T-cell (primary cell): Measurements from ENCODE around the gene METTL26. TPM values are rescaled to one million over a fixed set of nuclear protein-coding genes. Genes with fewer than 3 reads are reported as not detected.

ENCODE experiments used
- ATAC-seq, 4 experiments: fragments of 200-7000 bp in 3 of 4; fragments of 150-1000 bp in 1 of 4; cut with Tn5 transposase; replicated peaks in 1 of 4; 1 replicate in 3 of 4; 2 replicates in 1 of 4; pipeline ENCODE4 v1.10.0; 2021; ENCODE audit warnings: moderate library complexity in 3 of 4, mild to moderate bottlenecking in 2 of 4, moderate number of reproducible peaks in 1 of 4
- CTCF ChIA-PET, 2 donors: fragments of 300-600 bp; sonication (Branson Sonifier 250); formaldehyde crosslinking; loops; one replicate each; lab custom pipeline; 2022; ENCODE audit warnings: antibody characterized with exemption in 2 of 2; lab: Charles Lee
- POLR2A ChIA-PET, 2 donors: fragments of 300-600 bp; sonication (Branson Sonifier 250); formaldehyde crosslinking; loops; one replicate each; lab custom pipeline; 2022; ENCODE audit warnings: antibody characterized with exemption in 2 of 2; lab: Charles Lee
- DNase-seq, 35 experiments: peaks; one replicate each; pipeline versions ENCODE4 v3.0.0 to v3.0.0-alpha.2; 2013 to 2023
- H3K27ac ChIP-seq: one replicate; pipeline ENCODE4 v1.5.1; 2013; ENCODE audit warnings: low read length
- H3K27me3 ChIP-seq, 2 experiments: replicated peaks in 1 of 2; 1 replicate in 1 of 2; 2 replicates in 1 of 2; pipeline versions ENCODE4 v1.6.1 to v1.7.0; 2013; ENCODE audit warnings: low read length in 1 of 2, mixed read lengths in 1 of 2; ENCODE audit not compliant: control insufficient read depth in 2 of 2, insufficient read depth in 2 of 2; ENCODE audit errors: extremely low read depth in 1 of 2
- H3K36me3 ChIP-seq, 2 donors: 1 replicate in 1 of 2; 2 replicates in 1 of 2; pipeline versions ENCODE4 v1.6.1 to v1.7.0; 2013; ENCODE audit warnings: low read length in 1 of 2; ENCODE audit not compliant: control insufficient read depth in 2 of 2, insufficient read depth in 1 of 2; ENCODE audit errors: extremely low read depth in 1 of 2
- H3K4me1 ChIP-seq, 2 experiments: 1 replicate in 1 of 2; 2 replicates in 1 of 2; pipeline versions ENCODE4 v1.6.1 to v1.7.0; 2013; ENCODE audit warnings: low read length in 2 of 2, mixed read lengths in 1 of 2; ENCODE audit not compliant: insufficient read depth in 2 of 2, control insufficient read depth in 1 of 2; ENCODE audit errors: extremely low read depth in 1 of 2
- H3K4me3 ChIP-seq, 2 donors: 1 replicate in 1 of 2; 2 replicates in 1 of 2; pipeline versions ENCODE4 v1.5.1 to v1.7.0; 2013; ENCODE audit warnings: mild to moderate bottlenecking in 2 of 2, low read length in 1 of 2, moderate library complexity in 1 of 2; ENCODE audit not compliant: control insufficient read depth in 1 of 2; ENCODE audit errors: extremely low read depth in 1 of 2
- H3K9me3 ChIP-seq: 2 replicates; pipeline ENCODE4 v1.7.0; 2013
- H3K27ac Mint-ChIP-seq, 2 donors: one replicate each; pipeline ENCODE4 v1.8.0; 2020 to 2021; ENCODE audit warnings: mild to moderate bottlenecking in 2 of 2, mixed read lengths in 2 of 2
- H3K27me3 Mint-ChIP-seq, 2 donors: one replicate each; pipeline ENCODE4 v1.8.0; 2021 to 2022; ENCODE audit warnings: mixed read lengths in 2 of 2
- H3K36me3 Mint-ChIP-seq: one replicate; pipeline ENCODE4 v1.8.0; 2021; ENCODE audit warnings: mixed read lengths
- H3K4me1 Mint-ChIP-seq, 3 donors: one replicate each; pipeline ENCODE4 v1.8.0; 2020 to 2022; ENCODE audit warnings: mixed read lengths in 3 of 3, mild to moderate bottlenecking in 1 of 3
- H3K4me3 Mint-ChIP-seq, 3 donors: one replicate each; pipeline ENCODE4 v1.8.0; 2020 to 2022; ENCODE audit warnings: mild to moderate bottlenecking in 3 of 3, mixed read lengths in 3 of 3, moderate library complexity in 3 of 3
- H3K9me3 Mint-ChIP-seq, 3 donors: one replicate each; pipeline ENCODE4 v1.8.0; 2020 to 2022; ENCODE audit warnings: mixed read lengths in 3 of 3
- WGBS: methylation state at CpG from one replicate; pipeline ENCODE4 v1.1.5; 2013; ENCODE audit warnings: missing lambda C conversion rate; ENCODE audit not compliant: insufficient coverage; 5-methylcytosine and 5-hydroxymethylcytosine counted together
- total RNA-seq, 35 experiments: library from RNA in 6 of 35; stranded (reverse) in 6 of 35; fragments of 120-200 nt in 1 of 35; gene quantifications; one replicate each; pipeline versions ENCODE4 v1.2.1 to v1.2.4 and lab custom pipeline; 2013 to 2026

Gene METTL26
- total RNA-seq, 5 donors from 2014 or later (not counting 1 experiment from before 2014, with no cell fraction given): 42.1 to 94.0 (median 87.2) TPM

- H3K9me3 ChIP-seq: no peaks in the 10 kb centered on the region
- no peaks in the 10 kb centered on the region for H3K27me3 ChIP-seq
- DNase-seq: no peak
- Mint-ChIP-seq H3K27ac (no peak overlapping the region), H3K9me3 (no peaks in the 10 kb centered on the region), H3K4me1 (no peaks in the 10 kb centered on the region), H3K27me3 (no peaks in the 10 kb centered on the region), H3K36me3 (no peaks in the 10 kb centered on the region), H3K4me3 (no peak overlapping the region)
- WGBS: 94% methylated on average over 15 of the region's 17 CpGs
- POLR2A ChIA-PET: no interaction called here
- CTCF ChIA-PET: no interaction called here
- no peak for ATAC-seq
- peaks cover 12 to 22% of the 10 kb centered on the region in 2 donors for H3K36me3 ChIP-seq
- no peaks in the 10 kb centered on the region for H3K4me1 ChIP-seq
- no peak overlapping the region for H3K4me3 ChIP-seq
- no peak overlapping the region for H3K27ac ChIP-seq
Observed at GRCh38 chr16:622920-623280, 13.2 kb downstream of the METTL26 start.

GRCh38 chr16:621526-622105 lies 14.5 kb downstream of the METTL26 start:
- no peaks in the 10 kb centered on the region for H3K4me1 Mint-ChIP-seq
- H3K36me3 ChIP-seq: peaks cover 11 to 22% of the 10 kb centered on the region in 2 donors
- ATAC-seq (no peak), DNase-seq (no peak)
- H3K9me3 Mint-ChIP-seq: no peaks in the 10 kb centered on the region
- no peaks in the 10 kb centered on the region for H3K36me3 Mint-ChIP-seq
- H3K4me1 ChIP-seq: no peaks in the 10 kb centered on the region
- 93% methylated on average over 20 of the region's 21 CpGs for WGBS
- H3K4me3 Mint-ChIP-seq: no peak overlapping the region
- no peak overlapping the region for H3K27ac ChIP-seq
- POLR2A ChIA-PET: no interaction called here
- no peak overlapping the region for H3K4me3 ChIP-seq
- H3K9me3 ChIP-seq: no peaks in the 10 kb centered on the region
- CTCF ChIA-PET: no interaction called here
- no peaks in the 10 kb centered on the region for H3K27me3 Mint-ChIP-seq
- no peak overlapping the region for H3K27ac Mint-ChIP-seq
- no peaks in the 10 kb centered on the region for H3K27me3 ChIP-seq

- ChIA-PET POLR2A (no interaction called here), CTCF (no interaction called here)
- H3K36me3 Mint-ChIP-seq: no peaks in the 10 kb centered on the region
- Histone ChIP-seq H3K36me3 (peaks cover 7 to 18% of the 10 kb centered on the region in 2 donors), H3K27ac (no peak overlapping the region), H3K9me3 (no peaks in the 10 kb centered on the region), H3K4me3 (no peak overlapping the region), H3K27me3 (no peaks in the 10 kb centered on the region), H3K4me1 (no peaks in the 10 kb centered on the region)
- 96% methylated on average over 31 of the region's 41 CpGs for WGBS
- DNase-seq (no peak), ATAC-seq (no peak)
- no peaks in the 10 kb centered on the region for H3K4me1 Mint-ChIP-seq
- H3K4me3 Mint-ChIP-seq: no peak overlapping the region
- no peak overlapping the region for H3K27ac Mint-ChIP-seq
- H3K9me3 Mint-ChIP-seq: no peaks in the 10 kb centered on the region
- no peaks in the 10 kb centered on the region for H3K27me3 Mint-ChIP-seq
Observed at GRCh38 chr16:620700-621525, 15.2 kb downstream of the METTL26 start.

- H3K27me3 ChIP-seq: no peaks in the 10 kb centered on the region
- H3K4me1 ChIP-seq: no peaks in the 10 kb centered on the region
- Mint-ChIP-seq H3K27me3 (no peaks in the 10 kb centered on the region), H3K4me3 (no peak overlapping the region), H3K36me3 (peaks cover 3% of the 10 kb centered on the region), H3K27ac (no peak overlapping the region), H3K4me1 (no peaks in the 10 kb centered on the region), H3K9me3 (no peaks in the 10 kb centered on the region)
- ChIA-PET CTCF (no interaction called here), POLR2A (no interaction called here)
- H3K36me3 ChIP-seq: peaks cover 4 to 12% of the 10 kb centered on the region in 2 donors
- H3K27ac ChIP-seq: no peak overlapping the region
- ATAC-seq (no peak), DNase-seq (no peak)
- 95% methylated on average over 16 of the region's 20 CpGs for WGBS
- H3K4me3 ChIP-seq: no peak overlapping the region
- no peaks in the 10 kb centered on the region for H3K9me3 ChIP-seq
Observed at GRCh38 chr16:619476-620100, 16.5 kb downstream of the METTL26 start.

- 88% methylated on average over 10 of the region's 16 CpGs for WGBS
- Histone ChIP-seq H3K27ac (no peak overlapping the region), H3K27me3 (no peaks in the 10 kb centered on the region), H3K36me3 (peaks cover 4 to 5% of the 10 kb centered on the region in 2 donors), H3K4me1 (no peaks in the 10 kb centered on the region), H3K9me3 (no peaks in the 10 kb centered on the region), H3K4me3 (no peak overlapping the region)
- ATAC-seq: no peak
- H3K27ac Mint-ChIP-seq: no peak overlapping the region
- H3K27me3 Mint-ChIP-seq: no peaks in the 10 kb centered on the region
- H3K36me3 Mint-ChIP-seq: peaks cover 9% of the 10 kb centered on the region
- DNase-seq: no peak
- no peak overlapping the region for H3K4me3 Mint-ChIP-seq
- ChIA-PET CTCF (no interaction called here), POLR2A (no interaction called here)
- no peaks in the 10 kb centered on the region for H3K4me1 Mint-ChIP-seq
- no peaks in the 10 kb centered on the region for H3K9me3 Mint-ChIP-seq
Observed at GRCh38 chr16:617855-618254, 18.2 kb downstream of the METTL26 start.

- ChIA-PET POLR2A (no interaction called here), CTCF (no interaction called here)
- H3K4me3 Mint-ChIP-seq: no peak overlapping the region
- H3K36me3 ChIP-seq: peaks cover 4 to 5% of the 10 kb centered on the region in 2 donors
- no peak for ATAC-seq
- peaks cover 9% of the 10 kb centered on the region for H3K36me3 Mint-ChIP-seq
- no peaks in the 10 kb centered on the region for H3K4me1 Mint-ChIP-seq
- DNase-seq: no peak
- H3K27ac ChIP-seq: no peak overlapping the region
- H3K27ac Mint-ChIP-seq: no peak overlapping the region
- H3K9me3 ChIP-seq: no peaks in the 10 kb centered on the region
- H3K27me3 Mint-ChIP-seq: no peaks in the 10 kb centered on the region
- no peak overlapping the region for H3K4me3 ChIP-seq
- H3K27me3 ChIP-seq: no peaks in the 10 kb centered on the region
- H3K9me3 Mint-ChIP-seq: no peaks in the 10 kb centered on the region
- no peaks in the 10 kb centered on the region for H3K4me1 ChIP-seq
- 94% methylated on average over 31 of the region's 39 CpGs for WGBS
Observed at GRCh38 chr16:616733-617586, 19.1 kb downstream of the METTL26 start.
